AG04449 (cell line): ENCODE data around the gene SETD2.
"Not testable (repeated sequence)": the region's sequence is repeated elsewhere in the genome, so short reads cannot be mapped to it uniquely, and the experiment has no call there.

Experiments used
- CTCF ChIA-PET: fragments of 350-600 bp; formaldehyde crosslinking; extraction: SDS; loops from one replicate; lab custom pipeline; 2021; ENCODE audit warnings: antibody characterized with exemption; lab: Yijun Ruan, JAX
- POLR2A ChIA-PET: fragments of 400-600, 350-600 bp; formaldehyde crosslinking; extraction: SDS; loops from one replicate; lab custom pipeline; 2020; ENCODE audit warnings: antibody characterized with exemption, inconsistent platforms; lab: Yijun Ruan, JAX
- DNase-seq: peaks from one replicate; pipeline ENCODE4 v3.0.0-alpha.2; 2010; ENCODE audit warnings: low read depth, low spot score
- H3K4me3 ChIP-seq: 2 replicates; pipeline ENCODE4 v1.5.1; 2011; ENCODE audit warnings: low read depth, mild to moderate bottlenecking, control low read depth, low read length
- CTCF ChIP-seq: IDR thresholded peaks from one replicate; pipeline ENCODE4 v1.5.1; 2011; ENCODE audit warnings: mild to moderate bottlenecking, moderate library complexity, low read length, control low read depth, inconsistent platforms; ENCODE audit not compliant: insufficient read depth; ENCODE audit errors: missing control alignments

Gene SETD2

GRCh38 chr3:47164007-47164881, at the start of gene SETD2:
Gene SETD2 (minus strand): TSS chr3:47164113. CDS start chr3:47163924, 189 bp downstream.
- CTCF ChIA-PET: interaction anchor here (0.8 to 1.2 kb wide), 3 partner anchors 11 to 160 kb away, joined by 3 to 4 read pairs (median 3); no protein-coding TSS in a partner anchor
- peak; percentile 44 for TF ChIP-seq CTCF
- DNase-seq: peak; percentile 34
- H3K4me3 ChIP-seq: peak within 1 kb of the TSS; percentile 79
- POLR2A ChIA-PET: interaction anchor here (0.7 to 1.7 kb wide), 6 partner anchors 51 to 216 kb away, joined by 3 to 7 read pairs (median 4); partner anchors contain the start of genes CCDC12, NBEAL2 and PTPN23

- TF ChIP-seq CTCF: no peak
- ChIA-PET CTCF (no interaction called here), POLR2A (no interaction called here)
- DNase-seq: no peak
- no peak overlapping the region for H3K4me3 ChIP-seq
Measured at GRCh38 chr3:47210863-47211405, 47.0 kb upstream of the SETD2 start.

- H3K4me3 ChIP-seq, DNase-seq, CTCF ChIA-PET, POLR2A ChIA-PET: not testable (repeated sequence)
Measured at GRCh38 chr3:47206022-47206421, 42.1 kb upstream of the SETD2 start.

GRCh38 chr3:47204875-47205274, 41.0 kb upstream of the SETD2 start:
- ChIA-PET POLR2A (no interaction called here), CTCF (no interaction called here)
- TF ChIP-seq CTCF: no peak
- DNase-seq: no peak
- no peak overlapping the region for H3K4me3 ChIP-seq

- ChIA-PET POLR2A (no interaction called here), CTCF (no interaction called here)
- no peak overlapping the region for H3K4me3 ChIP-seq
- no peak for TF ChIP-seq CTCF
- no peak for DNase-seq
Measured at GRCh38 chr3:47202542-47202941, 38.6 kb upstream of the SETD2 start.

- POLR2A ChIA-PET: interaction anchor here (1.2 kb wide), 1 partner anchor 10 kb away, joined by 3 read pairs; no protein-coding TSS in a partner anchor
- CTCF ChIA-PET: interaction anchor here (1.1 kb wide), 1 partner anchor 22 kb away, joined by 3 read pairs; no protein-coding TSS in a partner anchor
- no peak overlapping the region for H3K4me3 ChIP-seq
- TF ChIP-seq CTCF: no peak
- no peak for DNase-seq
Measured at GRCh38 chr3:47197287-47197686, 33.4 kb upstream of the SETD2 start.
